ENCODE results near the gene MARK2. TPM values are rescaled to one million over a fixed set of nuclear protein-coding genes. Genes with fewer than 3 reads are reported as not detected.

MARK2 gene
- total and polyA plus RNA-seq, 2 of the 8 experiments (the other 6 are each of a cell fraction or from before 2014, with no cell fraction given), result 19.3 to 58.5 TPM

DNA sequence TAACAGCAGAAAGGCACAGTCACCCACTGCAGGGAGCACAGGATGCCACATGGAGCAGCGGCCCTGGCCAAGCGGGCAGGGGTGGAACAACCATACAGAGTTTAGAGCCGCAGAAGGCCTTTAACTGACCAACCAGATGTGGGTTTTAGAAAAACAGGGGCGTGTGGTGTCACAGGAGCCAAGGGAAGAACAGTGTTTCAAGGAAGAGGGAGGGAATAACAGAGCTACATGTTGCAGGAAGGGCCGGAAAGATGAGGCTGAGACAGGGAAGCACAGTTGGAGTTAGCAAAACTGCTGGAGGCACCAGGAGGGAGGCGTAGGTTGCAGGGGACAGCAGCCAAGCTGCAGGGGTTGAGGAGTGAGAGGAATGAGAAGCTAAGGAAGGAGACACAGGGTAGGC lies 92.1 kb downstream of the MARK2 start:
- H3K27ac ChIP-seq (ENCODE audit: low read depth, low read length), result no peak overlapping the region
- CTCF ChIA-PET (ENCODE audit: partially characterized antibody), result interaction anchor here (0.6 to 3.8 kb wide), 8 partner anchors 10 to 95 kb away, joined by 3 to 29 read pairs (median 4); partner anchors contain the start of gene RCOR2

More for the DNA sequence above, 92.1 kb downstream of the MARK2 start:
- 0 out of 2 replicates have a peak overlapping the region, but pooled peaks have one; percentile 60 for H2BK12ac ChIP-seq (ENCODE audit: low read depth, low read length)
- DNase-seq (ENCODE audit: low read depth in 1 of 2, low spot score in 2 of 2), result no peak
- H3K23me2 ChIP-seq (ENCODE audit: low read depth, low read length), result no peaks in the 10 kb centered on the region; the same call in 1 of the 2 replicates
- H2AK5ac ChIP-seq (ENCODE audit: low read depth, low read length), result no peak overlapping the region
- no peak overlapping the region for H3K56ac ChIP-seq (replicated peaks; ENCODE audit: insufficient read length, low read depth, low read length)
- H2BK5ac ChIP-seq (ENCODE audit: low read depth, low read length), result no peak overlapping the region
- H2BK15ac ChIP-seq (ENCODE audit: low read length), result peak overlapping the region; percentile 31; the same call in 1 of the 2 replicates
- H3K4me3 ChIP-seq (ENCODE audit: extremely low read depth in 1 of 4, insufficient read depth in 2 of 4, low read depth in 3 of 4, low read length in 4 of 4), result no peak overlapping the region
- H3K4me1 ChIP-seq (replicated peaks in 1 of 4; ENCODE audit: control insufficient read depth in 3 of 4, insufficient read depth in 4 of 4, low read length in 3 of 4), result peaks cover 0 to 4% (median 0%) of the 10 kb centered on the region in 4 experiments; a peak in 1 of 7 replicates
- no peak for TF ChIP-seq KDM4A (IDR thresholded peaks at IDR 0.05; ENCODE audit: low read depth, low read length, severe bottlenecking)
- TF ChIP-seq POLR2A (IDR thresholded peaks at IDR 0.05; ENCODE audit: control extremely low read depth in 1 of 2, low read depth in 2 of 2, low read length in 2 of 2), result no peak
- TF ChIP-seq SRF (IDR thresholded peaks at IDR 0.05; ENCODE audit: low read depth, low read length), result no peak
- no peak overlapping the region for H4K91ac ChIP-seq (replicated peaks; ENCODE audit: insufficient read length, low read length)
- WGBS, 2 experiments (ENCODE audit: extremely low coverage in 1 of 2, insufficient coverage in 1 of 2, insufficient read length in 1 of 2, insufficient replicate concordance in 2 of 2, low coverage in 1 of 2, low lambda C conversion rate in 2 of 2, missing lambda C conversion rate in 1 of 2), result 88% methylated on average over 6 of the region's 6 CpGs; no CpG with 5 or more reads in 1 of the 2 experiments
- H3K36me3 ChIP-seq (ENCODE audit: control insufficient read depth in 2 of 4, insufficient read depth in 4 of 4, low read length in 3 of 4), result no peaks in the 10 kb centered on the region
- no peaks in the 10 kb centered on the region for H3K9me3 ChIP-seq (ENCODE audit: insufficient read depth in 2 of 2, low read depth in 1 of 2, low read length in 1 of 2)
- H4K20me1 ChIP-seq (replicated peaks in 1 of 2; ENCODE audit: control insufficient read depth in 1 of 2, insufficient read depth in 2 of 2, low read length in 2 of 2), result no peaks in the 10 kb centered on the region
- H3K27me3 ChIP-seq (replicated peaks in 1 of 4; ENCODE audit: control insufficient read depth in 3 of 4, extremely low read depth in 1 of 4, insufficient read depth in 3 of 4, low read length in 3 of 4), result peaks cover 0 to 8% (median 5%) of the 10 kb centered on the region in 4 experiments; a peak in 3 of 7 replicates
- H4K5ac ChIP-seq (ENCODE audit: insufficient read length, low read depth, low read length), result no peak overlapping the region
- H3K4ac ChIP-seq (replicated peaks; ENCODE audit: insufficient read length, low read depth, low read length), result no peak overlapping the region
- peak overlapping the region in 1 of 4 experiments; percentile 32; a peak in 1 of 7 replicates for H3K9ac ChIP-seq (replicated peaks in 1 of 4; ENCODE audit: extremely low read depth in 1 of 4, low read depth in 3 of 4, low read length in 3 of 4)
- no peak overlapping the region for H2AFZ ChIP-seq (ENCODE audit: low read length)
- H3K79me2 ChIP-seq (ENCODE audit: control insufficient read depth in 1 of 2, insufficient read depth in 2 of 2, low read length in 2 of 2), result no peaks in the 10 kb centered on the region
- no peak overlapping the region for H2BK20ac ChIP-seq (ENCODE audit: low read length)
- H3K79me1 ChIP-seq (ENCODE audit: low read depth, low read length), result no peaks in the 10 kb centered on the region
- no peak overlapping the region for H2BK120ac ChIP-seq (replicated peaks; ENCODE audit: low read depth, low read length)
- H3K18ac ChIP-seq (ENCODE audit: extremely low read depth, low read length), result no peak overlapping the region
- POLR2A ChIA-PET (ENCODE audit: partially characterized antibody), result interaction anchor here (1.3 to 11.5 kb wide), 3 partner anchors 14 to 56 kb away, joined by 3 to 173 read pairs (median 5); partner anchors contain the start of gene RCOR2
- H3K23ac ChIP-seq (ENCODE audit: insufficient read length), result no peak overlapping the region
- no peak overlapping the region for H4K8ac ChIP-seq (ENCODE audit: extremely low read depth, insufficient read depth, low read length)
- no peak overlapping the region for H3K4me2 ChIP-seq (ENCODE audit: insufficient read depth in 1 of 2, low read depth in 2 of 2, low read length in 2 of 2)
- H3K14ac ChIP-seq (ENCODE audit: insufficient read length), result no peak overlapping the region
- no peak for FAIRE-seq
